ENCODE measurements around the gene SELENON. TPM values are rescaled to one million over a fixed set of nuclear protein-coding genes. Genes with fewer than 3 reads are reported as not detected.

The SELENON gene
- total RNA-seq, 1 donor from 2014 or later: 45.2 TPM

- Histone ChIP-seq H3K9me3 (replicated peaks) (no peaks in the 10 kb centered on the region), H3K27ac (replicated peaks) (peak overlapping the region; percentile 83), H3K36me3 (peaks cover 38% of the 10 kb centered on the region), H3K4me1 (peaks cover 95% of the 10 kb centered on the region), H3K4me3 (peak overlapping the region; percentile 3), H3K27me3 (ENCODE audit: low read depth) (no peaks in the 10 kb centered on the region)
- intact Hi-C loops (cut with micrococcal nuclease): no loop called here
- no peak for TF ChIP-seq CTCF (IDR thresholded peaks at IDR 0.05; ENCODE audit: borderline replicate concordance)
- DNase-seq: no peak
These were observed 5.2 kb downstream of the SELENON start for GRCh38 chr1:25804964-25805862.

DNA sequence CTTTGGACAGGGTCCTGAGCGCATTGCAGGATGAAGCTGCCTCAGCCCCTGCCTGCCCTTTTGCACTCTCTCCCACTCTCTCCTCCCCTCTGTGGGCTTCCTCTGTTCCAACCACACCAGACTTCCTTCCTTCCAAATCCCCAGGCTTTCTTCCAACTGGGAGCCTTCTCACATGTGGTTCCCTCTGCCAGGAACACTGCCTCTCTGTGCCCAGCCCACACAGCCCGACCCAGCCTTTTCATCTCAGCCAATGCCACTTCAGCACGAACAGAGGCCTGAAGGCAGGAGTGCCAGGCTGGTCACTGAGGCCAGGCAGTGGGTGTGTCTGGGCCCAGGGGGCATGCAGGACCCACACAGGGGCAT lies 5.9 kb downstream of the SELENON start:
- peaks cover 97% of the 10 kb centered on the region for H3K4me1 ChIP-seq
- DNase-seq: peak; percentile 60
- TF ChIP-seq CTCF (IDR thresholded peaks at IDR 0.05; ENCODE audit: borderline replicate concordance): no peak
- peak overlapping the region; percentile 3 for H3K4me3 ChIP-seq
- H3K9me3 ChIP-seq (replicated peaks): no peaks in the 10 kb centered on the region
- no peaks in the 10 kb centered on the region for H3K27me3 ChIP-seq (ENCODE audit: low read depth)
- H3K36me3 ChIP-seq: peaks cover 42% of the 10 kb centered on the region
- peak overlapping the region; percentile 83 for H3K27ac ChIP-seq (replicated peaks)
- intact Hi-C loops (cut with micrococcal nuclease): no loop called here

- Histone ChIP-seq H3K4me3 (peak overlapping the region; percentile 3), H3K9me3 (replicated peaks) (no peaks in the 10 kb centered on the region), H3K4me1 (peaks cover 95% of the 10 kb centered on the region), H3K36me3 (peaks cover 46% of the 10 kb centered on the region), H3K27ac (replicated peaks) (peak overlapping the region; percentile 83), H3K27me3 (ENCODE audit: low read depth) (no peaks in the 10 kb centered on the region)
- peak; percentile 36 for DNase-seq
- intact Hi-C loops (cut with micrococcal nuclease): no loop called here
- no peak for TF ChIP-seq CTCF (IDR thresholded peaks at IDR 0.05; ENCODE audit: borderline replicate concordance)
These were observed 6.4 kb downstream of the SELENON start for GRCh38 chr1:25806418-25806817.

- no peak for DNase-seq
- Histone ChIP-seq H3K27me3 (ENCODE audit: low read depth) (no peaks in the 10 kb centered on the region), H3K27ac (replicated peaks) (peak overlapping the region; percentile 83), H3K4me1 (peaks cover 82% of the 10 kb centered on the region), H3K9me3 (replicated peaks) (no peaks in the 10 kb centered on the region), H3K4me3 (peak overlapping the region; percentile 43), H3K36me3 (peaks cover 54% of the 10 kb centered on the region)
- intact Hi-C loops (cut with micrococcal nuclease): no loop called here
- no peak for TF ChIP-seq CTCF (IDR thresholded peaks at IDR 0.05; ENCODE audit: borderline replicate concordance)
These were observed 7.7 kb downstream of the SELENON start for GRCh38 chr1:25807480-25808390.

GRCh38 chr1:25808481-25809244 lies 8.7 kb downstream of the SELENON start:
- Histone ChIP-seq H3K4me1 (peaks cover 74% of the 10 kb centered on the region), H3K36me3 (peaks cover 60% of the 10 kb centered on the region), H3K4me3 (peak overlapping the region; percentile 43), H3K27ac (replicated peaks) (peak overlapping the region; percentile 83), H3K9me3 (replicated peaks) (no peaks in the 10 kb centered on the region), H3K27me3 (ENCODE audit: low read depth) (no peaks in the 10 kb centered on the region)
- DNase-seq: no peak
- intact Hi-C loops (cut with micrococcal nuclease): no loop called here
- no peak for TF ChIP-seq CTCF (IDR thresholded peaks at IDR 0.05; ENCODE audit: borderline replicate concordance)

Data from left ventricle myocardium inferior (tissue), 1 donor.